ENCODE data around the gene OGFOD3.

DNA sequence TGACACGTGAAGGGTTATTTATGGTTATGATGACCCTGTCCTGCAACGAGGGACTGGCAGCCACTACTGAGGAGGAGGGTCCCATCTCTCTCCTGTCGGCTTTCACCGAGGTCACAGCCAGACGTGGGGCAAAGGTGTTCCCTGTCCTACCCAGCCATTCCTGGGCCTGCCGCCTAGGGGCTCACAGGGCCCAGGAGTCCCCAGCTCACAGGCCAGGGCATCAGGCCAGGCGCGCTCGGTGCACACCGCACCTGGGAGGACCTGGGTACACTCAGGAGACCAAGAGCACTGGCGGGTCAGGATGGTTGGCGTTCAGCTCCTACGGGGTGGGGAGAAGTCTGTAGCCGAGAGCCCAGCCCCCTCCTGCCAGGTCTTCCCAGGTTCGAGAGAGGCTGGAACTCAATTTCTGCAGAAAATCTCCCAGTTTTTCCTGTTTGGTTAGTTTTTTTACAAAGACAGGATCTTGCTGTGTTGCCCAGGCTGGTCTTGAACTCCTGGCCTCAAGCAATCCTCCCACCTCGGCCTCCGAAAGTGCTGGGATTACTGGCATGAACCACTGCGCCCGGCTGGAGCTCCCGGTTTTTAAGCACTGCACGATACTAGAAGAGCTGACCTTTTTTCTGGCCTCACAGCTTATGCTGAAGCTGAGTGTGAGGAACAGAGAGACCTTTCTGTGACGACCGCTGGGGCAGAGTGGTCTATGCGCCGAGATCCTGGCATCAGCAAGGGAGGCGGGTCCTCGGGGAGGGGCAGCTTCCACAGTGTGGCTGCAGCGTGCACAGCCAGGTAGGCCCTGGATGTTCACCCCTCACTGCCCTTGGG lies 24.5 kb upstream of the OGFOD3 start:
- TF ChIP-seq, protein P1, sequence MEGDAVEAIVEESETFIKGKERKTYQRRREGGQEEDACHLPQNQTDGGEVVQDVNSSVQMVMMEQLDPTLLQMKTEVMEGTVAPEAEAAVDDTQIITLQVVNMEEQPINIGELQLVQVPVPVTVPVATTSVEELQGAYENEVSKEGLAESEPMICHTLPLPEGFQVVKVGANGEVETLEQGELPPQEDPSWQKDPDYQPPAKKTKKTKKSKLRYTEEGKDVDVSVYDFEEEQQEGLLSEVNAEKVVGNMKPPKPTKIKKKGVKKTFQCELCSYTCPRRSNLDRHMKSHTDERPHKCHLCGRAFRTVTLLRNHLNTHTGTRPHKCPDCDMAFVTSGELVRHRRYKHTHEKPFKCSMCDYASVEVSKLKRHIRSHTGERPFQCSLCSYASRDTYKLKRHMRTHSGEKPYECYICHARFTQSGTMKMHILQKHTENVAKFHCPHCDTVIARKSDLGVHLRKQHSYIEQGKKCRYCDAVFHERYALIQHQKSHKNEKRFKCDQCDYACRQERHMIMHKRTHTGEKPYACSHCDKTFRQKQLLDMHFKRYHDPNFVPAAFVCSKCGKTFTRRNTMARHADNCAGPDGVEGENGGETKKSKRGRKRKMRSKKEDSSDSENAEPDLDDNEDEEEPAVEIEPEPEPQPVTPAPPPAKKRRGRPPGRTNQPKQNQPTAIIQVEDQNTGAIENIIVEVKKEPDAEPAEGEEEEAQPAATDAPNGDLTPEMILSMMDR (IDR thresholded peaks at IDR 0.05) = no peak
- TF ChIP-seq POLR2A (IDR thresholded peaks at IDR 0.05) = no peak

Data from vagina (tissue), 2 donors.